Endothelial cell of umbilical vein (primary cell): ENCODE measurements around the gene GEMIN4.

Source experiments
- EZH2 ChIP-seq: IDR thresholded peaks from 2 replicates; pipeline ENCODE4 v1.6.1; 2012; ENCODE audit warnings: borderline replicate concordance, low read depth, mild to moderate bottlenecking, moderate library complexity, low read length, inconsistent platforms; ENCODE audit not compliant: severe bottlenecking
- POLR2A ChIP-seq: IDR thresholded peaks from 2 replicates; pipeline ENCODE4 v1.6.1; 2012; ENCODE audit warnings: low read depth, mild to moderate bottlenecking, control low read depth, low read length
- POLR2AphosphoS5 ChIP-seq: IDR thresholded peaks from 2 replicates; pipeline ENCODE4 v1.6.1; 2012; ENCODE audit warnings: low read depth, mild to moderate bottlenecking, control low read depth, low read length, moderate library complexity; ENCODE audit not compliant: insufficient read depth
- TF ChIP-seq, protein P1 (sequence below), 2 donors: IDR thresholded peaks; 1 replicate in 1 of 2; 2 replicates in 1 of 2; pipeline ENCODE4 v1.5.1; 2011; ENCODE audit warnings: low read length in 2 of 2, mild to moderate bottlenecking in 2 of 2, moderate library complexity in 2 of 2, control low read depth in 1 of 2, inconsistent platforms in 1 of 2, low read depth in 1 of 2; ENCODE audit not compliant: insufficient read depth in 1 of 2; ENCODE audit errors: extremely low read depth in 1 of 2
- TF ChIP-seq, protein P2 (sequence below): IDR thresholded peaks from 2 replicates; pipeline ENCODE4 v1.6.1; 2011; ENCODE audit not compliant: insufficient read depth, insufficient read length

- TF ChIP-seq, protein P1, sequence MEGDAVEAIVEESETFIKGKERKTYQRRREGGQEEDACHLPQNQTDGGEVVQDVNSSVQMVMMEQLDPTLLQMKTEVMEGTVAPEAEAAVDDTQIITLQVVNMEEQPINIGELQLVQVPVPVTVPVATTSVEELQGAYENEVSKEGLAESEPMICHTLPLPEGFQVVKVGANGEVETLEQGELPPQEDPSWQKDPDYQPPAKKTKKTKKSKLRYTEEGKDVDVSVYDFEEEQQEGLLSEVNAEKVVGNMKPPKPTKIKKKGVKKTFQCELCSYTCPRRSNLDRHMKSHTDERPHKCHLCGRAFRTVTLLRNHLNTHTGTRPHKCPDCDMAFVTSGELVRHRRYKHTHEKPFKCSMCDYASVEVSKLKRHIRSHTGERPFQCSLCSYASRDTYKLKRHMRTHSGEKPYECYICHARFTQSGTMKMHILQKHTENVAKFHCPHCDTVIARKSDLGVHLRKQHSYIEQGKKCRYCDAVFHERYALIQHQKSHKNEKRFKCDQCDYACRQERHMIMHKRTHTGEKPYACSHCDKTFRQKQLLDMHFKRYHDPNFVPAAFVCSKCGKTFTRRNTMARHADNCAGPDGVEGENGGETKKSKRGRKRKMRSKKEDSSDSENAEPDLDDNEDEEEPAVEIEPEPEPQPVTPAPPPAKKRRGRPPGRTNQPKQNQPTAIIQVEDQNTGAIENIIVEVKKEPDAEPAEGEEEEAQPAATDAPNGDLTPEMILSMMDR (IDR thresholded peaks at IDR 0.05; ENCODE audit: extremely low read depth in 1 of 2, insufficient read depth in 1 of 2, low read depth in 1 of 2, low read length in 2 of 2) = no peak
- TF ChIP-seq POLR2A = no peak
- no peak for TF ChIP-seq EZH2
- TF ChIP-seq, protein P2, sequence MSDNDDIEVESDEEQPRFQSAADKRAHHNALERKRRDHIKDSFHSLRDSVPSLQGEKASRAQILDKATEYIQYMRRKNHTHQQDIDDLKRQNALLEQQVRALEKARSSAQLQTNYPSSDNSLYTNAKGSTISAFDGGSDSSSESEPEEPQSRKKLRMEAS = peak; percentile 12
- no peak for TF ChIP-seq POLR2AphosphoS5
Observed at GRCh38 chr17:752620-753219, 656 bp upstream of the GEMIN4 start.
